GM13977 (cell line): Measurements from ENCODE around the gene SLC16A12.

Source experiments
- DNase-seq: peaks from one replicate; pipeline ENCODE4 v3.0.0; 2012; ENCODE audit warnings: low spot score
- CTCF ChIP-seq: IDR thresholded peaks from 2 replicates; pipeline ENCODE4 v1.5.1; 2012; ENCODE audit warnings: mild to moderate bottlenecking, control low read depth; ENCODE audit not compliant: insufficient read depth; ENCODE audit errors: extremely low read depth, missing control alignments
- in situ Hi-C: fragments of 300-500 bp; cut with MboI; formaldehyde crosslinking; loops from one replicate; pipeline ENCODE4 v1.12.0; 2022; ENCODE audit warnings: low sequenced_read_pairs, low pct_unique_long_range_greater_than_20kb, mixed read lengths, inconsistent platforms; ENCODE audit not compliant: unreplicated experiment

Gene SLC16A12

GRCh38 chr10:89504691-89505090 lies 30.7 kb downstream of the SLC16A12 start:
- DNase-seq, result no peak
- in situ Hi-C loops, result no loop called here
- no peak for TF ChIP-seq CTCF

GRCh38 chr10:89503652-89504370 lies 31.6 kb downstream of the SLC16A12 start:
- in situ Hi-C loops, result no loop called here
- TF ChIP-seq CTCF, result no peak
- DNase-seq, result no peak

GRCh38 chr10:89503151-89503550 lies 32.2 kb downstream of the SLC16A12 start:
- in situ Hi-C loops, result no loop called here
- TF ChIP-seq CTCF, result no peak
- DNase-seq, result no peak

- no peak for TF ChIP-seq CTCF
- no peak for DNase-seq
- in situ Hi-C loops, result no loop called here
Observed at GRCh38 chr10:89502549-89502948, 32.8 kb downstream of the SLC16A12 start.

GRCh38 chr10:89494575-89494974 lies 40.8 kb downstream of the SLC16A12 start:
- no peak for TF ChIP-seq CTCF
- in situ Hi-C loops, result no loop called here
- no peak for DNase-seq

GRCh38 chr10:89494068-89494467 lies 41.3 kb downstream of the SLC16A12 start:
- no peak for DNase-seq
- in situ Hi-C loops, result no loop called here
- no peak for TF ChIP-seq CTCF
